Heart left ventricle (tissue), 13 donors: Measurements from ENCODE around the gene PHACTR1.

ENCODE experiments used
- CTCF ChIP-seq, 12 donors: fragments of 200-600 bp; sonication (generic) in 4 of 12; IDR thresholded peaks; one replicate each; pipeline versions ENCODE4 v1.5.0 to v1.8.0; 2018 to 2022; ENCODE audit warnings: antibody characterized with exemption in 12 of 12, mild to moderate bottlenecking in 5 of 12
- POLR2A ChIP-seq, 2 donors: fragments of 450-650 bp; IDR thresholded peaks; one replicate each; pipeline ENCODE4 v1.6.1; 2017; ENCODE audit warnings: antibody characterized with exemption in 2 of 2, mild to moderate bottlenecking in 2 of 2, moderate library complexity in 2 of 2
- donor health status: ischemic (EF 13 %, LVEDD 7.1; RV severe dilation, severe dysfunction).
- donor health status: DM: no; HTN: yes; CAD: no.
- donor health status: DM: no; HTN: no; CAD: no.
- donor health status: ischemic (EF 25% LVEDD 6.9; RV normal size, moderate dysfunction).
- donor health status: ischemic (EF 25% LVEDD 5.7; RV mildly dilated, moderate dysfunction).
- donor health status: ischemic (EF 35%, LVEDD 5.7; RV mildly dilated, moderate dysfunction).
- donor health status: nonischemic (EF 11% LVEDD 7.7; RV severe dilation, severe dysfunction).
- donor health status: DM: yes; HTN: yes; CAD: no.
- donor health status: PGD.
- donor health status: ischemic (EF 29% LVEDD 5.4; RV normal size, mild dysfunction).
- donor health status: nonischemic (EF 23%, LVEDD 6.1; RV moderate dilation, normal function).

- TF ChIP-seq CTCF (IDR thresholded peaks at IDR 0.05): no peak
- TF ChIP-seq POLR2A (IDR thresholded peaks at IDR 0.05): no peak
These were observed 63.2 kb downstream of the PHACTR1 start for GRCh38 chr6:12779772-12780171.
